Brain microvascular endothelial cell (primary cell): Measurements from ENCODE around the gene THBS3.
"Not testable (repeated sequence)": the region's sequence is repeated elsewhere in the genome, so short reads cannot be mapped to it uniquely, and the experiment has no call there.

Experiments
- DNase-seq: peaks from one replicate; pipeline ENCODE4 v3.0.0-alpha.2; 2020
- H3K27ac ChIP-seq: fragments of 250-450 bp; sonication (Bioruptor Pico); 2 replicates; pipeline ENCODE4 v1.5.1; 2020; ENCODE audit warnings: mild to moderate bottlenecking, moderate library complexity
- H3K27me3 ChIP-seq: fragments of 250-450 bp; sonication (Bioruptor Pico); replicated peaks from 2 replicates; pipeline ENCODE4 v1.5.1; 2020; ENCODE audit warnings: mild to moderate bottlenecking
- H3K36me3 ChIP-seq: fragments of 250-450 bp; sonication (Bioruptor Pico); replicated peaks from 2 replicates; pipeline ENCODE4 v1.5.1; 2020; ENCODE audit warnings: mild to moderate bottlenecking
- H3K4me3 ChIP-seq: 2 replicates; pipeline ENCODE4 v1.5.1; 2011; ENCODE audit warnings: low read depth, mild to moderate bottlenecking, control low read depth, low read length, moderate library complexity
- CTCF ChIP-seq: IDR thresholded peaks from 2 replicates; pipeline ENCODE4 v1.5.1; 2011; ENCODE audit warnings: low read depth, mild to moderate bottlenecking, moderate library complexity, low read length, control low read depth, inconsistent platforms; ENCODE audit errors: missing control alignments
- in situ Hi-C: cut with HindIII; loops from 2 replicates; pipeline ENCODE4 v1.10.0; 2017; ENCODE audit warnings: low sequenced_read_pairs, low pct_ligation_motif_present

Gene THBS3

GRCh38 chr1:155191904-155192303 is 15.8 kb downstream of the THBS3 start:
- DNase-seq, result no peak
- H3K27ac ChIP-seq, result no peak overlapping the region
- in situ Hi-C loops, result no loop called here
- H3K27me3 ChIP-seq, result no peaks in the 10 kb centered on the region
- H3K4me3 ChIP-seq, result no peak overlapping the region
- no peak for TF ChIP-seq CTCF
- H3K36me3 ChIP-seq, result peaks cover 2% of the 10 kb centered on the region

GRCh38 chr1:155189926-155190325 is 17.8 kb downstream of the THBS3 start:
- in situ Hi-C loops, H3K36me3 ChIP-seq, H3K27ac ChIP-seq, H3K4me3 ChIP-seq, DNase-seq, H3K27me3 ChIP-seq: not testable (repeated sequence)

- H3K27ac ChIP-seq, result no peak overlapping the region
- no peaks in the 10 kb centered on the region for H3K36me3 ChIP-seq
- no peaks in the 10 kb centered on the region for H3K27me3 ChIP-seq
- TF ChIP-seq CTCF, result no peak
- DNase-seq, result no peak
- in situ Hi-C loops, result no loop called here
- H3K4me3 ChIP-seq, result no peak overlapping the region
These were observed 19.4 kb downstream of the THBS3 start for GRCh38 chr1:155188268-155188667.

- no peaks in the 10 kb centered on the region for H3K27me3 ChIP-seq
- in situ Hi-C loops, result no loop called here
- no peak overlapping the region for H3K4me3 ChIP-seq
- no peaks in the 10 kb centered on the region for H3K36me3 ChIP-seq
- DNase-seq, result no peak
- no peak overlapping the region for H3K27ac ChIP-seq
- no peak for TF ChIP-seq CTCF
These were observed 20.2 kb downstream of the THBS3 start for GRCh38 chr1:155187456-155187891.

- Histone ChIP-seq H3K27ac (no peak overlapping the region), H3K36me3 (no peaks in the 10 kb centered on the region), H3K27me3 (no peaks in the 10 kb centered on the region), H3K4me3 (no peak overlapping the region)
- no peak for TF ChIP-seq CTCF
- in situ Hi-C loops, result no loop called here
- DNase-seq, result no peak
These were observed 20.8 kb downstream of the THBS3 start for GRCh38 chr1:155186794-155187455.

- TF ChIP-seq CTCF, result no peak
- H3K36me3 ChIP-seq, result no peaks in the 10 kb centered on the region
- no peaks in the 10 kb centered on the region for H3K27me3 ChIP-seq
- no peak for DNase-seq
- no peak overlapping the region for H3K27ac ChIP-seq
- no peak overlapping the region for H3K4me3 ChIP-seq
- in situ Hi-C loops, result no loop called here
These were observed 21.5 kb downstream of the THBS3 start for GRCh38 chr1:155186067-155186793.
